HG03520 (cell line): ENCODE measurements around the gene ATP5ME.
"Not testable (repeated sequence)": the region's sequence is repeated elsewhere in the genome, so short reads cannot be mapped to it uniquely, and the experiment has no call there.

Source experiments
- ATAC-seq: cut with Tn5 transposase; IDR thresholded peaks from one replicate; pipeline ENCODE4 v1.9.1; 2021; ENCODE audit warnings: mild to moderate bottlenecking, moderate library complexity; ENCODE audit not compliant: unreplicated experiment

The ATP5ME gene, protein sequence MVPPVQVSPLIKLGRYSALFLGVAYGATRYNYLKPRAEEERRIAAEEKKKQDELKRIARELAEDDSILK

DNA sequence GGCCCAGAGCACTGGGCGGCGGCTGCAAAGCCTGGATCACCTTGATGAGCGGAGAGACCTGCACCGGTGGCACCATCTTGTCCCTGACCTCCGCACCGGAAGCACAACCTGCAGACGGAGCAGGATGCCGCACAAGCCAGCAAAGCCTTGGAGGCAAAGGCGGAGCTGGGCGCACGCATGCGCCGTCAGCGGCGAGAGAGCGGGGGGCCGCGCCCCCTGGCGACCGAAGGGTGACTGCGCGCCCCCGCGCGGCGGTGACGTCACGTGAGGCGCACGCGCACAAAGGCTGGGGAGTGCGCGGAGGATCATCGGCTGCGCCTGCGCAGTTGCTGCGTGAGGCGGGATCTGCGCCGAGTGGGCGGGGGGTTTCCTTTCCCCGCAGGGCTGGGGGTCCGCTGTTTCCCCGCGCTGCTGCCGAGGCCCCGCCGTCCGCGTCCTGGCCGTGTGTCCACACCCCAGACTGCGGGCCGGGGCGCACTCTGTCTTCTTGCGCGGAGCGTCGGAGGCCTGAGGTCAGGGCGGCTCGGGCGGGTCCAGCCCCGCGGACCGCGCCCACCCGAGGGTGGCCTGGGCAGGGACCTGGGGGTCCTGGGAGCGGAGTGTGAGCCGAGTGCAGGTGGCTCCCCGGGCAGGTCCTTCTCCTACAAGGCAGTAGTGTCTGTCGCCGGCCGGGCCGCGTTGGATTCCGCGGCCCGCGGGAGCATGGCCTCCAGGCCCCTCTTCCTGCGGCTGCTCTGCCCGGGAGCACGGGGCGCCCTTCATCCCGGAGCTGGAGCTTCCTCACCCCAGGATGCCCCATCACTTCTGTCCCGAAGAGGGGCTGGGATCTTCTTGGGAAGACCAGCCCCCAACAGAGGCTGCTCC is at the start of gene ATP5ME, which contains the start of gene MYL5:
TSS of gene ATP5ME (minus strand) at position 105 of the 864 bp plus-strand sequence. CDS start at position 76, 29 bp downstream.
TSS of gene MYL5 (plus strand) at position 371 of the 864 bp plus-strand sequence. CDS start 3,485 bp downstream, outside the sequence.
- ATAC-seq, result peak; percentile 75

DNA sequence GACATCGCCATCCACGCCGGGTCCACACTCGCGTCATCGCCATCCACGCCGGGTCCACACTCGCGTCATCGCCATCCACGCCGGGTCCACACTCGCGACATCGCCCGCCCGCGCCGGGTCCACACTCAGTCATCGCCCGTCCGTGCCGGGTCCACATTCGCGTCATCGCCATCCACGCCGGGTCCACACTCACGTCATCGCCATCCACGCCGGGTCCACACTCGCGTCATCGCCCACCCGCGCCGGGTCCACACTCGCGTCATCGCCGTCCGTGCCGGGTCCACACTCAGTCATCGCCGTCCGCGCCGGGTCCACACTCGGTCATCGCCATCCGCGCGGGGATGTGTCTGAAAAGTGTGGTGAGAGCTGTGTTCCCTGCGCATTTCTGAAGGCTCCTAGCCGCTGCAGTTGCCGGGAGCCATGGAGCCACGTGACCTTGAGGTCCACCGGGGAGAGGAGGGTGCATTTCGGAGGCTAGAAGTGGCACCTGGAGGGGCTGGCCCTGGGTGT is 48.8 kb upstream of the ATP5ME start:
- ATAC-seq, result no peak

DNA sequence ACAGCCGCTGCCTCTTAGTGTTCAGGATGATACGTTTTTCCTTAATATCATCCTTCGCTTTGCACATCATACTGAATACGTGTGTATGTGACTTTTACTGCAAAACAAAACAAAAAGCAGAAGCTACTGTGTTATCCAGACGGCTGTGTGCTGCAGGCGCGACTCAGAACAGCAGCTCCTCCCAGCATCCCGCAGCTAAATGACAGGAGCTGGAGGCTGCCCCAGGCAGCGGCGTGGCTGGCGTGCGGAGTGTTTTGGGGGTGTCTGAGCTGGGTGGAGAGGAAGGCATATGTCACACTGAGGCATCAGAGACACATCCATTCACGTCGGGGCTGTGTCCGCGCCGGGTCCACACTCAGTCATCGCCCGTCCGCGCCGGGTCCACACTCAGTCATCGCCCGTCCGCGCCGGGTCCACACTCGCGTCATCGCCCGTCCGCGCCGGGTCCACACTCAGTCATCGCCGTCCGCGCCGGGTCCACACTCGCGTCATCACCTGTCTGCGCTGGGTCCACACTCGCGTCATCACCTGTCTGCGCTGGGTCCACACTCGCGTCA is 48.2 kb upstream of the ATP5ME start:
- no peak for ATAC-seq

DNA sequence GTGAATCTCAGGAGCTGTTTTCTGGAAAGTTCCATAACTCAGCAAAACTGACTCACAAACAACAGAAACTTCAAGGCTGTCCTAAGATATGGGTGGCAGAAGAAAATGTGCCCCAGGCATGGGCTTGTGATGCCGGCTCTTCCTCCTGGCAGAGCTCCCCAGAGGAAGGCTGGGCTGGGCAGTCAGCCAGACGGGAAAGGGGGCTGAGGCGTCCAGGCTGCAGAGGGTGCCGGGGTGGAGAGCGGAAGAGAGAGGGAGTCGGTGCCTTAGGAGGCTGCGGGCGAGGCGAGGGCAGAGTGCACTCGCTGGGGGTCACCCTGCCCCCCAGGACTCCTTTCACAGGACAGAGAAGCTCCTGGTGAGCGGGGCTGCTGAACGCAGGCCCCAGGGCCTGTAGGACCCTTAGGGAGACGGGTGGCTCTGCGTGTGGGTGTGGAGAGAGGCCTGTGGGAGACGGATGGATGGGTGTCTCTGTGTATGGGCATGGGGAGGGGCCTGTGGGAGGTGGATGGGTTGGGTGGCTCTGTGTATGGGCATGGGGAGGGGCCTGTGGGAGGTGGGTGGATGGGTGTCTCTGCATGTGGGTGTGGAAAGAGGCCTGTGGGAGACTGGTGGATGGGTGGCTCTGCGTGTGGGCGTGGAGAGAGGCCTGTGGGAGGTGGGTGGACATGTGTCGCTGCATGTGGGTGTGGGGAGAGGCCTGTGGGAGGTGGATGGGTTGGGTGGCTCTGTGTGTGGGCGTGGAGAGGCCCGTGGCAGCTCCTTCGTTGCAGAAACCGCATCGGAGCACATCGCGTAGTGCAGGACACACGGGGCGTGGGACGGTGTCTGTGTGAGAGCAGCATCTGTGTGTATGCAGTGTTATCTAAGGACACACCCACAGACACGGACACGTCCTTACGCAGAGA is 47.4 kb upstream of the ATP5ME start:
- ATAC-seq, result no peak

DNA sequence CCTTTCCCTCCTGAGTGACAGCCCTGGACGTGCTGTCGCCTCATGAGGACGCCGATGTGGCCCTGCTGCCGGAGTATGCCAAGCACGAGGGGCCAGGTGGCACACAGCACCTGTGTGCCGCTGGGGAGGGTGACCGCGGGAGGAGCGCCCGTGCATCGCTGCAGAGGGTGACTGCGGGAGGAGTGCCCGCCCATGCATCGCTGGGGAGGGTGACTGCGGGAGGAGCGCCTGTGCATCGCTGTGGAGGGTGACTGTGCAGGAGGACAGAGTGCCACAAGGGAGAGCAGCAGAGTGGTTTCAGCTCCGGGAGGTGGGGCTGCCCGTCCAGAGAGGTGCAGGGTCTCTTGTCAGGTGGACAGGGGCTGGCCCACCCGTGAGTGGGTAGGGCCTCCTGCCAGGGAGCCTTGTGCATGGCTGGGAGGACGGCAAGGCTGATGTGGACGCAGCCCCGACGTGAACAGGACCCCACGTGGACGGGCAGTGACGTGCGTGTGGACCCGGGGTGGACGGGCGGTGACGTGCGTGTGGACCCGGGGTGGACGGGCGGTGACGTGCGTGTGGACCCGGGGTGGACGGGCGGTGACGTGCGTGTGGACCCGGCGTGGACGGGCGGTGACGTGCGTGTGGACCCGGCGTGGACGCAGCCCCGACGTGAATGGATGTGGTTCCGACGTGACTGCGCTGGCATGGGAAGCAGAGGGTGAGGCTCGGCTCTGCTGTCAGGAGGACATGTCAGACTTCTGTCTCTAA is 46.2 kb upstream of the ATP5ME start:
- no peak for ATAC-seq

DNA sequence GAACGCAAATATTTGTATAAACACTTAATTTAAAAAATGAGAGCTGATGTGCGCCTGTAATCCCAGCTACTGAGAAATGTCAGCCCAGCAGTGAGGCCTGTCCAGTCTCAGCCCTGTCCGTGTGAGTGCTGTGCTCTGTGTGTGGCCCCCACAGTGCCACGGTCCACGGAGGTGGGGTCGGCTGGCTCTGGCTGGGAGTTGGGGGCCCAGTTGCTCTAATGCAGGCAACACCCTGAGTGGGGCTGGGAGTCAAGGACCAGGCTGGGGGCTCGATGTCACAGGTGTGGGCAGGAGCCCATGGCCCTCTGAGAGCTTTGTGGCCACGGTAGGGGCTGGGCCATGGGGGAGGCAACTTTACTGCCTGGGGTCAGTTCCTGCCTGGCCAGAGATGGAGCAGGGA is 44.4 kb upstream of the ATP5ME start:
- no peak for ATAC-seq

DNA sequence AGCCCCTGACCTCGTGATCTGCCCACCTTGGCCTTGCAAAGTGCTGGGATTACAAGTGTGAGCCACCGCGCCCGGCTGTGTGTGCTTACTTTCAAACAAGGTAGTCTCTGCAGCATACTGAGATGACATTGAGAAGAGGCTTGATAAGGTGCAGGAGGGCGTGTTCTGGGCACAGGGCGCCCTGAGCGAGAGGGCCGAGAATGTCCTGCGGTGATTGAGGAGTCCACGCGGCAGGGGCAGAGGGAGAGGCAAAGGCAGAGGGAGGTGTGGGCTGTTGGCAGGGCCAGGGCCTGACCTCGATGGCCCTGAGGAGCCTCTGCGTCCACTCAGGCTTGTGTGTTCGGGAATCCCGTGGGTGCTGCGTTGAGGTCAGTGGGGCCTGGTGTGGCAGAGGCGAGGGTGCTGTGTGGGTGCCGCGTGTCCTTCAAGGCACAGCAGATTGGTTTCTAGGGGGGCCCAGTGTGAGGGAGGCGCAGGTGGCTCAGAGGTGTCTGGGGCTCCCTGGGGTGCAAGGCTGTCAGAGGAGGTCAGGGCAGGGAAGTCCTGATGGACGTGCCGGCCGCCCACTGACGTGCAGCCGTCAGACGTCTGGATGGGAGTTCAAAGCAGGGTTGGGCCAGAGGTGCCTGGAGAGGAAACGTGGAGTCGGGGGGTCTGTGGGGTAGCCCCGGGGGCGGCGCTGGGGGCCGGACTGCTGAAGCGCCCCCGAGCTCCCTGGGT is 43.7 kb upstream of the ATP5ME start:
- ATAC-seq, result no peak

DNA sequence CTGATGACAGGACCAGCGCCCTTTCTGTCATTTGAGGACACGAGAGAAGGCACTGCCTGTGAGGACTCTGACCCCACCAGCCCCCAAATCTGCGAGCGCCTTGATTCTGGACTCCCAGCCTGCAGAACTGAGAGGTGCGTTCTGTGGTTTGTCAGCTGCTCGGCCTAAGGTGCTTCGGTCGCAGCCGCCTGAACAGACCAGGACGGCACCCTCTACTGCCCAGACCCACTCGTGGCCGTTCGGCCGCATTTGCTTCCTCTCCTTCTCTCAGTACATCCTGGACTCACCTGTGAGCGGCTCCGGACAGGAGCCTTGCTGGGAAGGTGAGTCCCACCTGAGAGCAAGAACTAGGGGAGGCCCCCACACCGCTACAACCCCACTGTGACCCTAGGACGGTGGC is 40.0 kb upstream of the ATP5ME start:
- ATAC-seq, result no peak

DNA sequence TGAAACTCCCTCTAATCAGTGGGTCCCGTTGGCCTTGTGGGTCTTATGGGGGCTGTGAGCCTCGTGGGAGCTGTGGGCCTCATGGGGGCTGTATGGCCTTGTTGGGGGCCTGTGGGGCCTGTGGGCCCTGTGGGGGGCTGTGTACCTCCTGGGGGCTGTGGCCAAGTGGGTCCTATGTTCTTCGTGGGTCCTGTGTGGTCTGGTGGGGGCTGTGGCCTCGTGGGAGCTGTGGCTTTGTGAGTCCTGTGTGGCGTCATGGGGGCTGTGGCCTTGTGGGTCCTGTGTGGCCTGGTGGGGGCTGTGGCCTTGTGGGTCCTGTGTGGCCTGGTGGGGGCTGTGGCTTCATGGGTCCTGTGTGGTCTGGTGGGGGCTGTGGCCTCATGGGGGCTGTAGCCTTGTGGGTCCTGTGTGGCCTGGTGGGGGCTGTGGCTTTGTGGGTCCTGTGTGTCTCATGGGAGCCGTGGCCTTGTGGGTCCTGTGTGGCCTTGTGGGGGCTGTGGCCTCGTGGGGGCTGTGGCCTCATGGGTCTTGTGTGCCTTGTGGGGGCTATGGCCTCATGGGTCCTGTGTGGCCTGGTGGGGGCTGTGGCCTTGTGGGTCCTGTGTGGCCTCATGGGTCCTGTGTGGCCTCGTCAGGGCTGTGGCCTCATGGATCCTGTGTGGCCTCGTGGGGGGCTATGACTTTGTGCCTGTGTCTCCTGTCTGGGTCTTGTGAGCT is 39.0 kb upstream of the ATP5ME start:
- no peak for ATAC-seq

DNA sequence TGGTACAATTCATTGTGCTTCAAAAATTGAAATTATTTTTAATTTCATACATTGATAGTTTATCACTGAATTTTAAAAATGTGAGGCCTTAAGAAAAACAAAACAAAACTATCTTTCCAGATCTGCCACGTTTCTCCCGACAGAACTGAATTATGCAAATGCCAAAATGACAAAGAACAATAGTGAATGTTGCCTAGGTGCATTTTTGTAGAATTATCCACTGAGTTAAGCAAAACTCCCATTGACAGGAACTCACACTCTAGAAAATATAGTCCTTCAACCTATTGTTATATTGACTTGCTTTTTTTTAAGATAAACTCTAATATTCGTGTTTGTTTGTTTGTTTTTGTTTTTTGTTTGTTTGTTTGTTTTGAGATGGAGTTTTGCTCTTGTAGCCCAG is 38.0 kb upstream of the ATP5ME start:
- no peak for ATAC-seq

DNA sequence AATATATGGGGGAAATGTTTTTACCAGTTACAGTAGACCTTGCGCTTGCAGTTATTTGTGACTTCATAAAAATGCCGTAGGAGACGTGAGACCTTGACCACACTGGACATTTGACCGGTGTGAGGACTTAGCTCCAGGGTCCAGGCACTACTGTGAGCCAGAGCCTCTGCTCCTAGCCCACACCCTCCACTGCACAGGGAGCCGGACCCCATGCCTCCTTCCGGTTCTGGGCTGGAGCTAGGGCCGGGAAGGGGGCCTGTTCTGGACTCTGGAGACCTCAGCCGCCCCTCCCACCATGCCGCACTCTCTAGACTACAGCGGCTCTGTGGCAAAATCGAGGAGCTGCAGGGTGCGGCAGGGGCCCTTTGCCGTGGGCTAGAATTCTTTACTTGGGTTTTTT is 36.8 kb upstream of the ATP5ME start:
- no peak for ATAC-seq

DNA sequence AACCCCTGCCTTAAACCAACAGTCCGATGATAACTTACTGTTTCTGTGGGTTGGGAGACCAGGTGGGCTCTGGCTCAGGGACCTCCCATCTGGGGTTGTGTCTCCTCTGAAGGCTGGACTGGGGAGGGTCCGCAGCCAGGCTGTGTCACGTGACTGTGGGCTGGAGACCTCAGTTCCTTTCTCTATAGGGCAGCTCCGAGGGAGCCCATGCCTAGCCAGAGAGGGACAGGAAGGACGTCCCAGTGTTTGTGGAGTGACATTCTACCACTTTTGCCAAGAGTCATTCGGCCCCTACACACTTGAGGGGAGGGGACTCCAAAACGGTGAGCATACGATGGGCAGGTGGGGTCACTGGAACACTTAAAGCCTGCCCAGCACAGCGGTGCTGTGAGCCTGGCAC is 36.0 kb upstream of the ATP5ME start:
- ATAC-seq, result no peak

DNA sequence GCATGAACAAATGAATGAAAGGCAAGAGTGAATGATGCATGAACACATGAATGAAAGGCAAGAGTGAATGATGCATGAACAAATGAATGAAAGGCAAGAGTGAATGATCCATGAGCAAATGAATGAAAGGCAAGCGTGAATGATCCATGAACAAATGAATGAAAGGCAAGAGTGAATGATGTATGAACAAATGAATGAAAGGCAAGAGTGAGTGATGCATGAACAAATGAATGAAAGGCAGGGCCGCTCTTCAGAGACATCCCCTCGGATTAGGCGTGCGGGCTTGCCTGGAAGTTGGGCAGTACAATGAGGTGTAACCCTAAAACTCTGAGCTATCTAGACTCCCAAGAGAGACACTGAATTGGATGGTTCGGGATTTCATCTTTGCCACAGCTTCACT is 35.3 kb upstream of the ATP5ME start:
- ATAC-seq, result no peak

DNA sequence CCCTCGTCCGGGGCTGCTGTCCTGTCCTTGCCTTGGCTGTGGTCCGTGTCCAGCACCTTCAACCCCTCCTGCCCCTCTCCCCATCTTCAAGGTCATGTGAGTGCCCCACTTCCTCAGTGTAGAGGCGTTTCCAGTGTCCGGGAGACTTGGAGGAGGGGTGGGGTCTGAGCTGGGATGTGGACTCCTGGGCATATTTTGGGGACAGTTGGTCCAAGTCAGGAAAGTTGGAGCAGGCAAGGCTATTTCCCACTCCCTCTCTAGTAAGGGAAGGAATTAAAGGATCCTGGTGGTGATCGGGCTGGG is 34.5 kb upstream of the ATP5ME start:
- ATAC-seq, result no peak

DNA sequence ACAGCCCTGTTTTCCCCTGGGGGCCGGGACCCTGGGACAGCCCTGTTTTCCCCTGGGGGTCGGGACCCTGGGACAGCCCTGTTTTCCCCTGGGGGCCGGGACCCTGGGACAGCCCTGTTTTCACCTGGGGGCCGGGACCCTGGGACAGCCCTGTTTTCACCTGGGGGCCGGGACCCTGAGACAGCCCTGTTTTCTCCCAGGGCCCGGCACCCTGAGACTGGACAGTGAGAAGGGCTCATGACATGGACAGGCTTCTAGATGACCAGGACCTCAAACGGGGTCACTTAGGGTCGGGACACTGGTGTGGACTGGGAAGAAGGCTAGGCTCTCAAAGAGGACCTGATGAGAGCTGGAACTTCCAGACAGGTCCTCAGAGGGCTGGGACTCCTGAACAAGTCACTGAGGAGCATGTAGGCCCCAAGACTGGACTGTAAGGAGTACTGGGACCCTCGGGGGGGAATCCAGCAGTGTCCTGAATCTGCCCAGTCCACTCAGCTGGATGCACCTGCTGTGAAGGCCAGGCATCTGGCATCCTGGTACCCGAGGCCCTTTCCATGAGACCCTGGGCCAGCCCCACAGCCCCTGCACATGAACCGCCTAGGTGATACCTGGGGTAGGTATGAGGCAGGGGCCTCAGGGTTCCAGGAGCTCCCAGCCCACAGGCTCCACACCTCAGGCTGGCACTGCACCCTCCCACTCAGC is 34.0 kb upstream of the ATP5ME start:
- ATAC-seq, result no peak

DNA sequence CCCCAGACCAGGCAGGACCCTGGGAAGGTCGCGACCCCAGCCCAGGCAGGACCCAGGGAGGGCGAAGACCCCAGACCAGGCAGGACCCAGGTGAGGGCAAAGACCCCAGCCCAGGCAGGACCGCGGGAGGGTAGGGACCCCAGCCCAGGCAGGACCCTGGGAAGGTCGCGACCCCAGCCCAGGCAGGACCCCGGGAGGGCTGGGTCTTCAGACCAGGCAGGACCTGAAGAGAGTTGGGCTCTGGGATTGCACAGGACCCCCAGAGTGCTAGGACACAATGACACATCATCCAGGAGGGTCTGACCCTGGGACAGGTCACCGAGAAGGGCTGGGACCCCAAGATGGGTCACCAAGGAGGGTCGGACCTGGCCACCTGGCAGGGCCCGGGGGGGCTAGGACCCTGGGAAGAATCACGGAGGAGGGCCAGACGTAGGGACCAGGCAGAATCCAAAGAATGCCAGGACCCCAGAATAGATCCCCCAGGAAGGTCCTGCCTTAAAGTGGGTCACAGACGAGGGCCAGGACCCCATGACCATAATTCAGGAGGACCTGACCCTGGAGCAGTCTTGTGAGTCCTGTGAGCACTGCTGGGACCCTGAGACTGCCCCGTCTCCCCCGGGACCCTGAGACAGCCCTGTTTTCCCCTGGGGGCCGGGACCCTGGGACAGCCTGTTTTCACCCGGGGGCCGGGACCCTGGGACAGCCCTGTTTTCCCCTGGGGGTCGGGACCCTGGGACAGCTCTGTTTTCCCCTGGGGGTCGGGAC is 32.9 kb upstream of the ATP5ME start:
- no peak for ATAC-seq

DNA sequence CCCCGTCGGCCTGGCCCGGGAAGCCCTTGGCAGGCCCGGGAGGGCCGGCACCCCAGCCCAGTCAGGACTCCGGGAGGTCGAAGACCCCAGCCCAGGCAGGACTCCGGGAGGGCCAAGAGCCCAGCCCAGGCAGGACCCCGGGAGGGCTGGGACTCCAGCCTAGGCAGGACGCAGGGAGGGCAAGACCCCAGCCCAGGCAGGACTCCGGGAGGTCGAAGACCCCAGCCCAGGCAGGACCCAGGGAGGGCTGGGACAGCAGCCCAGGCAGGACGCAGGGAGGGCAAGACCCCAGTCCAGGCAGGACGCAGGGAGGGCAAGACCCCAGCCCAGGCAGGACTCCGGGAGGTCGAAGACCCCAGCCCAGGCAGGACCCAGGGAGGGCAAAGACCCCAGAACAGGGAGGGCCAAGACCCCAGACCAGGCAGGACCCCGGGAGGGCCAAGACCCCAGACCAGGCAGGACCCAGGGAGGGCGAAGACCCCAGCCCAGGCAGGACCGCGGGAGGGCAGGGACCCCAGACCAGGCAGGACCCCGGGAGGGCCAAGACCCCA is 32.1 kb upstream of the ATP5ME start:
- ATAC-seq, result not testable (repeated sequence)
